HepG2 (cell line): Measurements from ENCODE around the gene RLF. TPM values are rescaled to one million over a fixed set of nuclear protein-coding genes. Genes with fewer than 3 reads are reported as not detected.

ENCODE experiments used
- ARNTL ChIP-seq: sonication (generic); formaldehyde crosslinking; IDR thresholded peaks from 2 replicates; pipeline ENCODE4 v1.4.0; 2020; ENCODE audit warnings: mild to moderate bottlenecking, missing genetic modification reagents
- GLMP ChIP-seq: sonication (generic); formaldehyde crosslinking; IDR thresholded peaks from 2 replicates; pipeline ENCODE4 v1.9.0; 2021; ENCODE audit warnings: missing genetic modification reagents, mild to moderate bottlenecking, borderline replicate concordance
- PATZ1 ChIP-seq: sonication (generic); formaldehyde crosslinking; IDR thresholded peaks from 2 replicates; pipeline ENCODE4 v1.4.0; 2020; ENCODE audit warnings: missing genetic modification reagents
- PRMT3 ChIP-seq: sonication (generic); formaldehyde crosslinking; IDR thresholded peaks from 2 replicates; pipeline ENCODE4 v1.8.1; 2022; ENCODE audit warnings: low read depth, mild to moderate bottlenecking, moderate library complexity, missing genetic modification reagents, borderline replicate concordance
- SNAPC4 ChIP-seq: sonication (generic); formaldehyde crosslinking; IDR thresholded peaks from 2 replicates; pipeline ENCODE4 v1.4.0; 2020; ENCODE audit warnings: mild to moderate bottlenecking, missing genetic modification reagents
- ZBTB20 ChIP-seq: sonication (generic); formaldehyde crosslinking; IDR thresholded peaks from 2 replicates; pipeline ENCODE4 v1.8.1; 2023; ENCODE audit warnings: missing genetic modification reagents, low read depth, mild to moderate bottlenecking, borderline replicate concordance
- ZBTB8A ChIP-seq: sonication (generic); formaldehyde crosslinking; IDR thresholded peaks from 2 replicates; pipeline ENCODE4 v1.4.0; 2020; ENCODE audit warnings: mild to moderate bottlenecking, low read depth, missing genetic modification reagents, borderline replicate concordance
- ZFP82 ChIP-seq: sonication (generic); formaldehyde crosslinking; IDR thresholded peaks from 2 replicates; pipeline ENCODE4 v1.5.1; 2020; ENCODE audit warnings: mild to moderate bottlenecking, missing genetic modification reagents, borderline replicate concordance
- ZFYVE20 ChIP-seq: sonication (generic); formaldehyde crosslinking; IDR thresholded peaks from 2 replicates; pipeline ENCODE4 v1.8.0; 2023; ENCODE audit warnings: low read depth, mild to moderate bottlenecking, moderate library complexity, missing genetic modification reagents, borderline replicate concordance
- ZNF484 ChIP-seq: sonication (generic); formaldehyde crosslinking; IDR thresholded peaks from 2 replicates; pipeline ENCODE4 v1.5.1; 2020; ENCODE audit warnings: mild to moderate bottlenecking, low read depth, missing genetic modification reagents, borderline replicate concordance
- polyA plus RNA-seq, 8 experiments: library from polyadenylated mRNA; depleted of rRNA in 3 of 8; stranded (reverse) in 7 of 8; unstranded in 1 of 8; fragments of >200 nt; fragmentation: Illumina TruSeq in 4 of 8; extraction: Trizol in 4 of 8; gene quantifications; 2 replicates each; pipeline versions ENCODE4 v1.2.1 to v1.2.3, GENCODE V29; 2011 to 2016; ENCODE audit warnings: low read depth in 4 of 8, missing spikeins in 1 of 8, mixed read lengths in 1 of 8; ENCODE audit not compliant: insufficient read depth in 1 of 8
- total RNA-seq, 5 experiments: library from RNA; depleted of rRNA; stranded (reverse); fragments of >200 nt; fragmentation: Illumina TruSeq; extraction: Trizol; gene quantifications; 2 replicates each; pipeline ENCODE4 v1.2.3, GENCODE V29; 2016; ENCODE audit warnings: low read depth in 1 of 5
- TF ChIP-seq, protein P1 (sequence below): sonication (generic); formaldehyde crosslinking; IDR thresholded peaks from 2 replicates; pipeline ENCODE4 v1.5.1; 2020; ENCODE audit warnings: mild to moderate bottlenecking, moderate library complexity, missing genetic modification reagents
- TF ChIP-seq, protein P2 (sequence below): sonication (generic); formaldehyde crosslinking; IDR thresholded peaks from 2 replicates; pipeline ENCODE4 v1.8.1; 2023; ENCODE audit warnings: mild to moderate bottlenecking, moderate library complexity, missing genetic modification reagents
- TF ChIP-seq, protein P3 (sequence below): sonication (generic); formaldehyde crosslinking; IDR thresholded peaks from 2 replicates; pipeline ENCODE4 v1.4.0; 2020; ENCODE audit warnings: missing genetic modification reagents
- TF ChIP-seq, protein P4 (sequence below): sonication (generic); formaldehyde crosslinking; IDR thresholded peaks from 2 replicates; pipeline ENCODE4 v1.5.1; 2020; ENCODE audit warnings: mild to moderate bottlenecking, missing genetic modification reagents, moderate library complexity

The RLF gene
- total and polyA plus RNA-seq, 2 of the 13 experiments (the other 11 are each of a cell fraction or from before 2014, with no cell fraction given): 9.0 to 15.7 TPM

DNA sequence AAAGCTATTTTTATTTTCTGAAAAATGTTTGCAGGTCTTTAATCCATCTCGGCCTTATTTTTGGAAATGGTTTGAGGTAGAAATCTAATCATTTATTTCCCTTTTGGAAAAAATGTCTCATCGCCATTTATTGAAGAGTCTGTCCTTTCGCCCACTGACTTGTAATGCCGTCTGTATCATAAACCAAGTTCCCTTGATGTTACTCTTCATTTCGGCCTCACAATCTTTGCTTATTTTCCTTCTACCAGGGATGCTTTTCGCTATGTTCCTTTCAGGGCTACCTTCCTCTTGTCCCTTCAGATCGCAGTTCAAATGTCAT, 422 bp upstream of the RLF start (continued):
- TF ChIP-seq, protein P1, sequence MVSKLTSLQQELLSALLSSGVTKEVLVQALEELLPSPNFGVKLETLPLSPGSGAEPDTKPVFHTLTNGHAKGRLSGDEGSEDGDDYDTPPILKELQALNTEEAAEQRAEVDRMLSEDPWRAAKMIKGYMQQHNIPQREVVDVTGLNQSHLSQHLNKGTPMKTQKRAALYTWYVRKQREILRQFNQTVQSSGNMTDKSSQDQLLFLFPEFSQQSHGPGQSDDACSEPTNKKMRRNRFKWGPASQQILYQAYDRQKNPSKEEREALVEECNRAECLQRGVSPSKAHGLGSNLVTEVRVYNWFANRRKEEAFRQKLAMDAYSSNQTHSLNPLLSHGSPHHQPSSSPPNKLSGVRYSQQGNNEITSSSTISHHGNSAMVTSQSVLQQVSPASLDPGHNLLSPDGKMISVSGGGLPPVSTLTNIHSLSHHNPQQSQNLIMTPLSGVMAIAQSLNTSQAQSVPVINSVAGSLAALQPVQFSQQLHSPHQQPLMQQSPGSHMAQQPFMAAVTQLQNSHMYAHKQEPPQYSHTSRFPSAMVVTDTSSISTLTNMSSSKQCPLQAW: no peak
- TF ChIP-seq, protein P2, sequence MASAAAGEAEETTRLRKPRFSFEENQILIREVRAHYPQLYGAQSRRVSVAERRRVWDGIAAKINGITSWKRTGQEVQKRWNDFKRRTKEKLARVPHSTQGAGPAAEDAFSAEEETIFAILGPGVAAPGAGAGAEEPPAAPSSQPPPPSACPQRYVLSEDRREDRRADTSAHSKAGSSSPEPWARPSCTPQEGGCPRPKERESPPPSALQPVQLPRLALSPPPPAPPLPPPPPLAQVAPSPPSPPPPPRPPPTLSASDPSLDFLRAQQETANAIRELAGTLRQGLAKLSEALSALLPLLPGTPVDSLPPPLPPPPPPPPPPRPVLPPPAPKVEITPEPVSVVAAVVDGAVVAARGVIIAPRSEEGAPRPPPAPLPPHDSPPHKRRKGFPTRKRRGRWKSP (CRISPR knock-in tag): no peak
- TF ChIP-seq ZFP82 (CRISPR knock-in tag): 0 out of 2 replicates have a peak, but pooled peaks have one; percentile 17
- no peak for TF ChIP-seq ZBTB20 (CRISPR knock-in tag)
- 0 out of 2 replicates have a peak, but pooled peaks have one; percentile 7 for TF ChIP-seq ZBTB8A (CRISPR knock-in tag)
- TF ChIP-seq PRMT3 (CRISPR knock-in tag): 0 out of 2 replicates have a peak, but pooled peaks have one; percentile 32
- TF ChIP-seq GLMP (CRISPR knock-in tag): no peak
- TF ChIP-seq ZNF484: no peak
- TF ChIP-seq, protein P3, sequence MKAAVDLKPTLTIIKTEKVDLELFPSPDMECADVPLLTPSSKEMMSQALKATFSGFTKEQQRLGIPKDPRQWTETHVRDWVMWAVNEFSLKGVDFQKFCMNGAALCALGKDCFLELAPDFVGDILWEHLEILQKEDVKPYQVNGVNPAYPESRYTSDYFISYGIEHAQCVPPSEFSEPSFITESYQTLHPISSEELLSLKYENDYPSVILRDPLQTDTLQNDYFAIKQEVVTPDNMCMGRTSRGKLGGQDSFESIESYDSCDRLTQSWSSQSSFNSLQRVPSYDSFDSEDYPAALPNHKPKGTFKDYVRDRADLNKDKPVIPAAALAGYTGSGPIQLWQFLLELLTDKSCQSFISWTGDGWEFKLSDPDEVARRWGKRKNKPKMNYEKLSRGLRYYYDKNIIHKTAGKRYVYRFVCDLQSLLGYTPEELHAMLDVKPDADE: no peak
- no peak for TF ChIP-seq ARNTL (CRISPR knock-in tag)
- 0 out of 2 replicates have a peak, but pooled peaks have one; percentile 3 for TF ChIP-seq SNAPC4
- TF ChIP-seq ZFYVE20 (CRISPR knock-in tag): no peak
- TF ChIP-seq, protein P4, sequence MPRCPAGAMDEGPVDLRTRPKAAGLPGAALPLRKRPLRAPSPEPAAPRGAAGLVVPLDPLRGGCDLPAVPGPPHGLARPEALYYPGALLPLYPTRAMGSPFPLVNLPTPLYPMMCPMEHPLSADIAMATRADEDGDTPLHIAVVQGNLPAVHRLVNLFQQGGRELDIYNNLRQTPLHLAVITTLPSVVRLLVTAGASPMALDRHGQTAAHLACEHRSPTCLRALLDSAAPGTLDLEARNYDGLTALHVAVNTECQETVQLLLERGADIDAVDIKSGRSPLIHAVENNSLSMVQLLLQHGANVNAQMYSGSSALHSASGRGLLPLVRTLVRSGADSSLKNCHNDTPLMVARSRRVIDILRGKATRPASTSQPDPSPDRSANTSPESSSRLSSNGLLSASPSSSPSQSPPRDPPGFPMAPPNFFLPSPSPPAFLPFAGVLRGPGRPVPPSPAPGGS (CRISPR knock-in tag): no peak
- TF ChIP-seq PATZ1: no peak
